Astrocyte (in vitro differentiated cells and primary cell): ENCODE data around the gene PAX3. TPM values are rescaled to one million over a fixed set of nuclear protein-coding genes. Genes with fewer than 3 reads are reported as not detected.

Source experiments
- DNase-seq: peaks from one replicate; pipeline ENCODE4 v3.0.0-alpha.2; 2010; ENCODE audit warnings: low read depth
- FAIRE-seq: peaks from 2 replicates; lab custom pipeline; 2011; peaks lifted over from hg19 to GRCh38; lab: Jason Lieb, UNC
- H2AFZ ChIP-seq: 2 replicates; pipeline ENCODE4 v1.6.0; 2012; ENCODE audit warnings: low read depth, low read length, inconsistent platforms
- H3K27ac ChIP-seq: 2 replicates; pipeline ENCODE4 v1.5.1; 2011; ENCODE audit warnings: low read depth, low read length, inconsistent platforms
- H3K27me3 ChIP-seq: 2 replicates; pipeline ENCODE4 v1.6.0; 2011; ENCODE audit warnings: low read length, inconsistent platforms; ENCODE audit not compliant: insufficient read depth
- H3K36me3 ChIP-seq: 2 replicates; pipeline ENCODE4 v1.5.1; 2011; ENCODE audit warnings: low read length, inconsistent platforms; ENCODE audit not compliant: insufficient read depth
- H3K4me1 ChIP-seq: 2 replicates; pipeline ENCODE4 v1.5.1; 2011; ENCODE audit warnings: low read length, inconsistent platforms; ENCODE audit not compliant: insufficient read depth
- H3K4me2 ChIP-seq: 2 replicates; pipeline ENCODE4 v1.6.0; 2012; ENCODE audit warnings: low read length, inconsistent platforms
- H3K4me3 ChIP-seq: 2 replicates; pipeline ENCODE4 v1.5.1; 2011; ENCODE audit warnings: low read depth, mild to moderate bottlenecking, low read length, inconsistent platforms; ENCODE audit not compliant: insufficient read depth
- H3K79me2 ChIP-seq: 2 replicates; pipeline ENCODE4 v1.6.0; 2012; ENCODE audit warnings: mild to moderate bottlenecking, low read length, inconsistent platforms; ENCODE audit not compliant: insufficient read depth
- H3K9ac ChIP-seq: 2 replicates; pipeline ENCODE4 v1.6.0; 2012; ENCODE audit warnings: mild to moderate bottlenecking, low read length, inconsistent platforms
- H3K9me3 ChIP-seq: 2 replicates; pipeline ENCODE4 v1.5.1; 2012; ENCODE audit warnings: low read depth, mild to moderate bottlenecking, low read length, inconsistent platforms; ENCODE audit not compliant: insufficient read depth
- H4K20me1 ChIP-seq: 2 replicates; pipeline ENCODE4 v1.6.0; 2012; ENCODE audit warnings: low read length, inconsistent platforms; ENCODE audit not compliant: insufficient read depth
- H3K27ac Mint-ChIP-seq: one replicate; pipeline ENCODE4 v1.8.0; 2021; ENCODE audit warnings: mild to moderate bottlenecking, mixed read lengths; ENCODE audit not compliant: unreplicated experiment
- H3K27me3 Mint-ChIP-seq: one replicate; pipeline ENCODE4 v1.8.0; 2021; ENCODE audit warnings: low read depth, mixed read lengths; ENCODE audit not compliant: unreplicated experiment
- H3K36me3 Mint-ChIP-seq: one replicate; pipeline ENCODE4 v1.8.0; 2021; ENCODE audit warnings: low read depth, mixed read lengths; ENCODE audit not compliant: unreplicated experiment
- H3K4me1 Mint-ChIP-seq: one replicate; pipeline ENCODE4 v1.8.0; 2021; ENCODE audit warnings: low read depth, mixed read lengths; ENCODE audit not compliant: unreplicated experiment
- H3K4me3 Mint-ChIP-seq: one replicate; pipeline ENCODE4 v1.8.0; 2021; ENCODE audit warnings: mild to moderate bottlenecking, moderate library complexity, mixed read lengths; ENCODE audit not compliant: unreplicated experiment
- H3K9me3 Mint-ChIP-seq: one replicate; pipeline ENCODE4 v1.8.0; 2021; ENCODE audit warnings: mild to moderate bottlenecking, mixed read lengths; ENCODE audit not compliant: unreplicated experiment
- EZH2 ChIP-seq: IDR thresholded peaks from 2 replicates; pipeline ENCODE4 v1.6.1; 2012; ENCODE audit warnings: mild to moderate bottlenecking, low read length, inconsistent platforms; ENCODE audit not compliant: insufficient read depth
- total RNA-seq: library from RNA; stranded (reverse); gene quantifications from 2 replicates; pipeline ENCODE4 v1.2.1, GENCODE V29; 2021
- TF ChIP-seq, protein P1 (sequence below): IDR thresholded peaks from 2 replicates; pipeline ENCODE4 v1.5.1; 2011; ENCODE audit warnings: low read depth, mild to moderate bottlenecking, inconsistent platforms, low read length, moderate library complexity; ENCODE audit not compliant: insufficient read depth

The PAX3 gene
- total RNA-seq, 1 donor from 2014 or later: not detected

- FAIRE-seq: no peak
- H3K9me3 Mint-ChIP-seq: peaks cover 3% of the 10 kb centered on the region
Measured at GRCh38 chr2:222250313-222250712, 48.5 kb downstream of the PAX3 start.

DNA sequence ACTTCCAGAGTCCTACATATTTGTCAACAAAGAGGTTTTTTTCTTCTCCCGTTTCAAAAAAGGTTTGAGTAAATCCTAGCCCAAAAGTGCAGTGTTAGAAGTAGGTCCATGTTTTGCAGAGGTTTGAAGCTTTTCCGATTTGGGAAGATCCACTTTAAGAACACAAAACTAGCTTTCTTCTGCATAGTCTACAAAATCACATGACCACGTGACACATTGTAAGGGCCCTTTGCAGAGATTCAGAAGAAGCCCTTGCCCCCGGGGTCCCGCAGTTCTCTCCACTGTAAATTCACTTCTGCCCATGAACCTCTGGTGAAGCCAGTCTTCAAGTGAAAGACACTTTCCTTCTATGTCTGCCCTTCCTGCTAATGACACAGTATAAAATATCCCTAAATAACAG, 49.4 kb downstream of the PAX3 start:
- FAIRE-seq: no peak
- Histone ChIP-seq H3K27ac (no peak overlapping the region), H3K9me3 (no peaks in the 10 kb centered on the region), H4K20me1 (no peaks in the 10 kb centered on the region), H3K4me2 (no peak overlapping the region), H3K79me2 (no peaks in the 10 kb centered on the region), H3K4me1 (no peaks in the 10 kb centered on the region), H3K9ac (no peak overlapping the region), H3K4me3 (no peak overlapping the region), H3K27me3 (no peaks in the 10 kb centered on the region), H3K36me3 (no peaks in the 10 kb centered on the region), H2AFZ (no peak overlapping the region)
- peaks cover 8% of the 10 kb centered on the region for H3K27me3 Mint-ChIP-seq
- H3K27ac Mint-ChIP-seq: no peak overlapping the region
- H3K36me3 Mint-ChIP-seq: no peaks in the 10 kb centered on the region
- no peak for TF ChIP-seq EZH2
- TF ChIP-seq, protein P1, sequence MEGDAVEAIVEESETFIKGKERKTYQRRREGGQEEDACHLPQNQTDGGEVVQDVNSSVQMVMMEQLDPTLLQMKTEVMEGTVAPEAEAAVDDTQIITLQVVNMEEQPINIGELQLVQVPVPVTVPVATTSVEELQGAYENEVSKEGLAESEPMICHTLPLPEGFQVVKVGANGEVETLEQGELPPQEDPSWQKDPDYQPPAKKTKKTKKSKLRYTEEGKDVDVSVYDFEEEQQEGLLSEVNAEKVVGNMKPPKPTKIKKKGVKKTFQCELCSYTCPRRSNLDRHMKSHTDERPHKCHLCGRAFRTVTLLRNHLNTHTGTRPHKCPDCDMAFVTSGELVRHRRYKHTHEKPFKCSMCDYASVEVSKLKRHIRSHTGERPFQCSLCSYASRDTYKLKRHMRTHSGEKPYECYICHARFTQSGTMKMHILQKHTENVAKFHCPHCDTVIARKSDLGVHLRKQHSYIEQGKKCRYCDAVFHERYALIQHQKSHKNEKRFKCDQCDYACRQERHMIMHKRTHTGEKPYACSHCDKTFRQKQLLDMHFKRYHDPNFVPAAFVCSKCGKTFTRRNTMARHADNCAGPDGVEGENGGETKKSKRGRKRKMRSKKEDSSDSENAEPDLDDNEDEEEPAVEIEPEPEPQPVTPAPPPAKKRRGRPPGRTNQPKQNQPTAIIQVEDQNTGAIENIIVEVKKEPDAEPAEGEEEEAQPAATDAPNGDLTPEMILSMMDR: no peak
- H3K9me3 Mint-ChIP-seq: peaks cover 3% of the 10 kb centered on the region
- no peak for DNase-seq
- no peaks in the 10 kb centered on the region for H3K4me1 Mint-ChIP-seq
- no peak overlapping the region for H3K4me3 Mint-ChIP-seq

More at GRCh38 chr2:222250313-222250712, 48.5 kb downstream of the PAX3 start:
- no peak for DNase-seq
- Histone ChIP-seq H3K27ac (no peak overlapping the region), H3K27me3 (no peaks in the 10 kb centered on the region), H4K20me1 (no peaks in the 10 kb centered on the region), H3K79me2 (no peaks in the 10 kb centered on the region), H3K4me2 (no peak overlapping the region), H3K4me3 (no peak overlapping the region), H3K9me3 (no peaks in the 10 kb centered on the region), H3K4me1 (no peaks in the 10 kb centered on the region), H3K9ac (no peak overlapping the region), H2AFZ (no peak overlapping the region), H3K36me3 (no peaks in the 10 kb centered on the region)
- no peaks in the 10 kb centered on the region for H3K4me1 Mint-ChIP-seq
- H3K27me3 Mint-ChIP-seq: peaks cover 7% of the 10 kb centered on the region
- no peak for TF ChIP-seq EZH2
- TF ChIP-seq, protein P1: no peak
- H3K36me3 Mint-ChIP-seq: no peaks in the 10 kb centered on the region
- H3K27ac Mint-ChIP-seq: no peak overlapping the region
- no peak overlapping the region for H3K4me3 Mint-ChIP-seq

GRCh38 chr2:222248818-222249217, 50.0 kb downstream of the PAX3 start:
- no peaks in the 10 kb centered on the region for H3K4me1 ChIP-seq
- H3K27me3 Mint-ChIP-seq: peaks cover 11% of the 10 kb centered on the region
- H3K36me3 Mint-ChIP-seq: no peaks in the 10 kb centered on the region
- no peaks in the 10 kb centered on the region for H3K79me2 ChIP-seq
- H3K9me3 ChIP-seq: no peaks in the 10 kb centered on the region
- no peak overlapping the region for H3K27ac Mint-ChIP-seq
- H3K9me3 Mint-ChIP-seq: peaks cover 3% of the 10 kb centered on the region
- no peak overlapping the region for H3K27ac ChIP-seq
- no peak overlapping the region for H3K4me2 ChIP-seq
- no peaks in the 10 kb centered on the region for H3K4me1 Mint-ChIP-seq
- H3K4me3 Mint-ChIP-seq: no peak overlapping the region
- no peak overlapping the region for H3K9ac ChIP-seq
- no peak overlapping the region for H2AFZ ChIP-seq
- FAIRE-seq: no peak
- TF ChIP-seq, protein P1: no peak
- TF ChIP-seq EZH2: no peak
- no peak overlapping the region for H3K4me3 ChIP-seq
- DNase-seq: no peak
- no peaks in the 10 kb centered on the region for H3K27me3 ChIP-seq
- H4K20me1 ChIP-seq: no peaks in the 10 kb centered on the region
- no peaks in the 10 kb centered on the region for H3K36me3 ChIP-seq
